Liver (tissue), 3 donors: Measurements from ENCODE around the gene EMC6.
"Not testable (repeated sequence)": the region's sequence is repeated elsewhere in the genome, so short reads cannot be mapped to it uniquely, and the experiment has no call there.

Experiments used
- CTCF ChIP-seq: fragments of 150-350 bp; IDR thresholded peaks from 2 replicates; pipeline ENCODE4 v1.5.1; 2017; ENCODE audit warnings: improper control_type of control experiment, low read depth, low read length; ENCODE audit not compliant: missing input control
- EGR1 ChIP-seq, 2 donors: IDR thresholded peaks; 2 replicates each; pipeline ENCODE4 v1.6.1; 2016 to 2018; ENCODE audit warnings: antibody characterized with exemption in 2 of 2, low read depth in 2 of 2
- FOXA1 ChIP-seq: IDR thresholded peaks from 2 replicates; pipeline ENCODE4 v1.6.1; 2016; ENCODE audit warnings: antibody characterized with exemption
- MAX ChIP-seq: IDR thresholded peaks from 2 replicates; pipeline ENCODE4 v1.6.1; 2016; ENCODE audit warnings: antibody characterized with exemption
- NR2F2 ChIP-seq: IDR thresholded peaks from 2 replicates; pipeline ENCODE4 v1.6.1; 2016; ENCODE audit warnings: antibody characterized with exemption
- RAD21 ChIP-seq, 2 donors: IDR thresholded peaks; 2 replicates each; pipeline ENCODE4 v1.6.1; 2016; ENCODE audit warnings: antibody characterized with exemption in 2 of 2, mild to moderate bottlenecking in 2 of 2
- REST ChIP-seq: IDR thresholded peaks from 2 replicates; pipeline ENCODE4 v1.6.1; 2016; ENCODE audit warnings: antibody characterized with exemption, mild to moderate bottlenecking
- RXRA ChIP-seq, 2 donors: IDR thresholded peaks; 2 replicates each; pipeline ENCODE4 v1.6.1; 2017 to 2018; ENCODE audit warnings: antibody characterized with exemption in 2 of 2, mild to moderate bottlenecking in 1 of 2
- YY1 ChIP-seq: IDR thresholded peaks from 2 replicates; pipeline ENCODE4 v1.6.1; 2016; ENCODE audit warnings: antibody characterized with exemption, mild to moderate bottlenecking
- donor health status: healthy.
- donor health status: healthy.

GRCh38 chr17:3705718-3705984 is 37.0 kb downstream of the EMC6 start:
- TF ChIP-seq CTCF; NR2F2; RAD21 (IDR thresholded peaks at IDR 0.05); REST; EGR1 (IDR thresholded peaks at IDR 0.05; ENCODE audit: low read depth in 2 of 2); RXRA (IDR thresholded peaks at IDR 0.05); MAX; FOXA1; YY1: not testable (repeated sequence)
